BLaER1 treated with 17β-estradiol and CSF1 and Interleukin-3, amounts not matched to agents 10 nM and 100 nM (cell line): ENCODE data around the gene HNRNPUL2.
"Not testable (repeated sequence)": the region's sequence is repeated elsewhere in the genome, so short reads cannot be mapped to it uniquely, and the experiment has no call there.

ENCODE experiments used
- H3K27ac ChIP-seq, 11 experiments: shearing (Covaris generic); formaldehyde crosslinking; 2 replicates each; pipeline ENCODE4 v1.8.1; 2022
- H3K27me3 ChIP-seq, 11 experiments: shearing (Covaris generic); formaldehyde crosslinking; 2 replicates each; pipeline ENCODE4 v1.8.1; 2022
- H3K36me3 ChIP-seq, 11 experiments: shearing (Covaris generic); formaldehyde crosslinking; 2 replicates each; pipeline ENCODE4 v1.8.1; 2022
- H3K4me1 ChIP-seq, 10 experiments: shearing (Covaris generic); formaldehyde crosslinking; 2 replicates each; pipeline ENCODE4 v1.8.1; 2022
- H3K4me2 ChIP-seq, 11 experiments: shearing (Covaris generic); formaldehyde crosslinking; 2 replicates each; pipeline ENCODE4 v1.8.1; 2022
- H3K4me3 ChIP-seq, 10 experiments: shearing (Covaris generic); formaldehyde crosslinking; 2 replicates each; pipeline ENCODE4 v1.8.1; 2022
- H3K9ac ChIP-seq, 11 experiments: shearing (Covaris generic); formaldehyde crosslinking; 2 replicates each; pipeline ENCODE4 v1.8.1; 2022
- H3K9me3 ChIP-seq, 11 experiments: shearing (Covaris generic); formaldehyde crosslinking; replicated peaks in 1 of 11; 2 replicates each; pipeline ENCODE4 v1.8.1; 2022
- H4K20me1 ChIP-seq, 11 experiments: shearing (Covaris generic); formaldehyde crosslinking; 2 replicates each; pipeline ENCODE4 v1.8.1; 2022
- Cebpa-rat ChIP-seq, 11 experiments: shearing (Covaris generic); IDR thresholded peaks; 2 replicates each; pipeline ENCODE4 v1.8.1; 2022

The HNRNPUL2 gene

GRCh38 chr11:62755086-62755615 lies 27.9 kb upstream of the HNRNPUL2 start:
- Histone ChIP-seq H3K9ac (peak overlapping the region in 8 of 11 experiments; percentile 85 to 96 (median 90); a peak in 11 of 22 replicates), H4K20me1 (peaks cover 0 to 21% (median 0%) of the 10 kb centered on the region in 11 experiments; a peak in 4 of 22 replicates), H3K4me2 (peak overlapping the region in 10 of 11 experiments; percentile 67 to 86 (median 76); a peak in 18 of 22 replicates), H3K36me3 (peaks cover 6 to 27% (median 16%) of the 10 kb centered on the region in 11 experiments; a peak in 18 of 22 replicates), H3K4me1 (peaks cover 22 to 41% (median 30%) of the 10 kb centered on the region in 10 experiments), H3K9me3 (no peaks in the 10 kb centered on the region), H3K27ac (peak overlapping the region in 4 of 11 experiments; percentile 88 to 97 (median 92); a peak in 5 of 22 replicates), H3K27me3 (no peaks in the 10 kb centered on the region), H3K4me3 (peak overlapping the region in 1 of 10 experiments; percentile 68; a peak in 5 of 20 replicates)
- no peak for TF ChIP-seq Cebpa-rat (IDR thresholded peaks at IDR 0.05)

GRCh38 chr11:62753736-62754603 lies 26.7 kb upstream of the HNRNPUL2 start, which contains the start of gene ZBTB3:
Gene ZBTB3 (minus strand): TSS chr11:62754160. CDS start chr11:62753664, 496 bp downstream.
- H3K4me2 ChIP-seq, result peak within 1 kb of the TSS; percentile 76 to 97 (median 91)
- H4K20me1 ChIP-seq, result peaks cover 0 to 21% (median 0%) of the 10 kb centered on the region in 11 experiments; a peak in 5 of 22 replicates
- H3K4me3 ChIP-seq, result peak within 1 kb of the TSS; percentile 55 to 80 (median 68)
- H3K9me3 ChIP-seq, result no peaks in the 10 kb centered on the region
- no peaks in the 10 kb centered on the region for H3K27me3 ChIP-seq
- TF ChIP-seq Cebpa-rat (IDR thresholded peaks at IDR 0.05), result no peak
- H3K9ac ChIP-seq, result peak within 1 kb of the TSS; percentile 85 to 96 (median 92)
- H3K4me1 ChIP-seq, result peaks cover 26 to 53% (median 36%) of the 10 kb centered on the region in 10 experiments
- H3K36me3 ChIP-seq, result peaks cover 6 to 37% (median 18%) of the 10 kb centered on the region in 11 experiments; a peak in 19 of 22 replicates
- peak within 1 kb of the TSS; percentile 78 to 97 (median 94); a peak in 21 of 22 replicates for H3K27ac ChIP-seq

- Histone ChIP-seq H3K36me3 (peaks cover 10 to 43% (median 18%) of the 10 kb centered on the region in 11 experiments; a peak in 19 of 22 replicates), H3K4me2 (peak overlapping the region; percentile 76 to 97 (median 91)), H3K4me1 (peaks cover 34 to 60% (median 44%) of the 10 kb centered on the region in 10 experiments), H3K9ac (peak overlapping the region; percentile 85 to 96 (median 92)), H3K27ac (peak overlapping the region; percentile 78 to 97 (median 94); a peak in 18 of 22 replicates), H4K20me1 (peaks cover 0 to 27% (median 0%) of the 10 kb centered on the region in 11 experiments; a peak in 5 of 22 replicates), H3K9me3 (no peaks in the 10 kb centered on the region), H3K4me3 (peak overlapping the region; percentile 55 to 80 (median 68)), H3K27me3 (no peaks in the 10 kb centered on the region)
- no peak for TF ChIP-seq Cebpa-rat (IDR thresholded peaks at IDR 0.05)
Observed at GRCh38 chr11:62752994-62753735, 25.9 kb upstream of the HNRNPUL2 start.

GRCh38 chr11:62752177-62752785 lies 25.0 kb upstream of the HNRNPUL2 start:
- Histone ChIP-seq H3K9ac (peak overlapping the region in 10 of 11 experiments; percentile 35 to 94 (median 88); a peak in 8 of 22 replicates), H3K4me2 (peak overlapping the region; percentile 18 to 97 (median 91); a peak in 20 of 22 replicates), H3K27me3 (no peaks in the 10 kb centered on the region), H3K4me1 (peaks cover 42 to 69% (median 53%) of the 10 kb centered on the region in 10 experiments), H3K4me3 (no peak overlapping the region), H3K9me3 (no peaks in the 10 kb centered on the region), H4K20me1 (peaks cover 0 to 27% (median 0%) of the 10 kb centered on the region in 11 experiments; a peak in 5 of 22 replicates), H3K27ac (peak overlapping the region in 1 of 11 experiments; percentile 26; a peak in 1 of 22 replicates), H3K36me3 (peaks cover 10 to 43% (median 18%) of the 10 kb centered on the region in 11 experiments; a peak in 19 of 22 replicates)
- no peak for TF ChIP-seq Cebpa-rat (IDR thresholded peaks at IDR 0.05)

- Histone ChIP-seq H4K20me1 (peaks cover 0 to 27% (median 0%) of the 10 kb centered on the region in 11 experiments; a peak in 5 of 22 replicates), H3K36me3 (peaks cover 10 to 43% (median 18%) of the 10 kb centered on the region in 11 experiments; a peak in 19 of 22 replicates), H3K4me1 (peaks cover 48 to 70% (median 58%) of the 10 kb centered on the region in 10 experiments), H3K4me2 (peak overlapping the region in 2 of 11 experiments; percentile 23 to 35; a peak in 1 of 22 replicates)
- H3K27me3 ChIP-seq, H3K4me3 ChIP-seq, H3K9ac ChIP-seq, H3K9me3 ChIP-seq, H3K27ac ChIP-seq: not testable (repeated sequence)
Observed at GRCh38 chr11:62749931-62750330, 22.7 kb upstream of the HNRNPUL2 start.

GRCh38 chr11:62747475-62748160 lies 20.4 kb upstream of the HNRNPUL2 start:
- Histone ChIP-seq H4K20me1 (peaks cover 0 to 17% (median 0%) of the 10 kb centered on the region in 11 experiments; a peak in 5 of 22 replicates), H3K27ac (peak overlapping the region in 2 of 11 experiments; percentile 1 to 13; a peak in 2 of 22 replicates), H3K4me2 (peak overlapping the region; percentile 13 to 75 (median 52); a peak in 19 of 22 replicates)

GRCh38 chr11:62737196-62737595 lies 9.9 kb upstream of the HNRNPUL2 start:
- Histone ChIP-seq H3K27ac (no peak overlapping the region), H3K4me1 (peaks cover 4 to 11% (median 6%) of the 10 kb centered on the region in 10 experiments; a peak in 16 of 20 replicates), H3K4me3 (no peak overlapping the region), H3K9ac (peak overlapping the region in 1 of 11 experiments; percentile 7; a peak in 2 of 22 replicates), H3K4me2 (no peak overlapping the region), H3K9me3 (no peaks in the 10 kb centered on the region), H3K36me3 (peaks cover 83 to 92% (median 88%) of the 10 kb centered on the region in 11 experiments), H4K20me1 (peaks cover 0 to 23% (median 4%) of the 10 kb centered on the region in 11 experiments; a peak in 7 of 22 replicates), H3K27me3 (no peaks in the 10 kb centered on the region)
- no peak for TF ChIP-seq Cebpa-rat (IDR thresholded peaks at IDR 0.05)

More at GRCh38 chr11:62747475-62748160, 20.4 kb upstream of the HNRNPUL2 start:
- no peaks in the 10 kb centered on the region for H3K9me3 ChIP-seq
- H3K4me1 ChIP-seq, result peaks cover 33 to 57% (median 41%) of the 10 kb centered on the region in 10 experiments
- H3K4me3 ChIP-seq, result no peak overlapping the region
- peaks cover 9 to 38% (median 18%) of the 10 kb centered on the region in 11 experiments; a peak in 20 of 22 replicates for H3K36me3 ChIP-seq
- H3K9ac ChIP-seq, result peak overlapping the region in 5 of 11 experiments; percentile 1 to 44 (median 13); a peak in 5 of 22 replicates
- TF ChIP-seq Cebpa-rat (IDR thresholded peaks at IDR 0.05), result no peak
- H3K27me3 ChIP-seq, result no peaks in the 10 kb centered on the region
